ENCODE results near the gene SBNO1.

The SBNO1 gene

GRCh38 chr12:123395236-123395635 lies 30.6 kb upstream of the SBNO1 start:
- TF ChIP-seq CTCF (IDR thresholded peaks at IDR 0.05; ENCODE audit: insufficient read depth, low read length, missing control alignments) = no peak
- no peak for DNase-seq (ENCODE audit: low read depth, low spot score)
- CTCF ChIA-PET = interaction anchor here (1.3 kb wide), 1 partner anchor 10 kb away, joined by 3 read pairs; no protein-coding TSS in a partner anchor
- H3K4me3 ChIP-seq (ENCODE audit: low read depth, low read length) = no peak overlapping the region
- POLR2A ChIA-PET = no interaction called here

- ChIA-PET CTCF (no interaction called here), POLR2A (interaction anchor here (0.6 to 1.5 kb wide), 2 partner anchors 9 to 68 kb away, joined by 3 read pairs; no protein-coding TSS in a partner anchor)
- H3K4me3 ChIP-seq (ENCODE audit: low read depth, low read length) = no peak overlapping the region
- DNase-seq (ENCODE audit: low read depth, low spot score) = no peak
- no peak for TF ChIP-seq CTCF (IDR thresholded peaks at IDR 0.05; ENCODE audit: insufficient read depth, low read length, missing control alignments)
These were observed 29.1 kb upstream of the SBNO1 start for GRCh38 chr12:123393747-123394146.

GRCh38 chr12:123391546-123392343 lies 27.1 kb upstream of the SBNO1 start:
- DNase-seq (ENCODE audit: low read depth, low spot score) = no peak
- TF ChIP-seq CTCF (IDR thresholded peaks at IDR 0.05; ENCODE audit: insufficient read depth, low read length, missing control alignments) = no peak
- ChIA-PET POLR2A (interaction anchor here (1.2 kb wide), 1 partner anchor 8 kb away, joined by 4 read pairs; the partner anchor contains the start of gene KMT5A), CTCF (interaction anchor here (0.9 to 1.6 kb wide), 5 partner anchors 8 to 191 kb away, joined by 3 to 6 read pairs (median 3); partner anchors contain the start of gene KMT5A)
- no peak overlapping the region for H3K4me3 ChIP-seq (ENCODE audit: low read depth, low read length)

- peak overlapping the region; percentile 70 for H3K4me3 ChIP-seq (ENCODE audit: low read depth, low read length)
- ChIA-PET CTCF (interaction anchor here (0.9 to 1.6 kb wide), 4 partner anchors 9 to 192 kb away, joined by 3 to 6 read pairs (median 3); no protein-coding TSS in a partner anchor), POLR2A (no interaction called here)
- TF ChIP-seq CTCF (IDR thresholded peaks at IDR 0.05; ENCODE audit: insufficient read depth, low read length, missing control alignments) = no peak
- DNase-seq (ENCODE audit: low read depth, low spot score) = no peak
These were observed 26.1 kb upstream of the SBNO1 start for GRCh38 chr12:123390498-123391426.

GRCh38 chr12:123389560-123390351 lies 25.1 kb upstream of the SBNO1 start:
- ChIA-PET POLR2A (no interaction called here), CTCF (no interaction called here)
- TF ChIP-seq CTCF (IDR thresholded peaks at IDR 0.05; ENCODE audit: insufficient read depth, low read length, missing control alignments) = no peak
- no peak for DNase-seq (ENCODE audit: low read depth, low spot score)
- H3K4me3 ChIP-seq (ENCODE audit: low read depth, low read length) = peak overlapping the region; percentile 70
